Measurements from ENCODE around the gene DNASE1.

- TF ChIP-seq CTCF (IDR thresholded peaks at IDR 0.05) = no peak
- no peak for TF ChIP-seq SMAD3 (CRISPR knock-in tag; IDR thresholded peaks at IDR 0.05; ENCODE audit: borderline replicate concordance)
- TF ChIP-seq FOXJ3 (CRISPR knock-in tag; IDR thresholded peaks at IDR 0.05; ENCODE audit: borderline replicate concordance) = no peak
- no peak for TF ChIP-seq PRRX2 (CRISPR knock-in tag; IDR thresholded peaks at IDR 0.05)
- TF ChIP-seq ZNF263 (CRISPR knock-in tag; IDR thresholded peaks at IDR 0.05; ENCODE audit: low read depth) = no peak
- TF ChIP-seq NR1H2 (CRISPR knock-in tag; IDR thresholded peaks at IDR 0.05) = no peak
- TF ChIP-seq USF2 (CRISPR knock-in tag; IDR thresholded peaks at IDR 0.05) = no peak
- TF ChIP-seq ATF2 (CRISPR knock-in tag; IDR thresholded peaks at IDR 0.05; ENCODE audit: borderline replicate concordance, low read depth) = no peak
- TF ChIP-seq RELA (CRISPR knock-in tag; IDR thresholded peaks at IDR 0.05; ENCODE audit: borderline replicate concordance) = no peak
- no peak for TF ChIP-seq IRF2 (CRISPR knock-in tag; IDR thresholded peaks at IDR 0.05; ENCODE audit: borderline replicate concordance, low read depth)
- TF ChIP-seq NR3C1 (CRISPR knock-in tag; conservative IDR thresholded peaks at IDR 0.05; ENCODE audit: low read depth) = no peak
- no peak for TF ChIP-seq RORB (CRISPR knock-in tag; IDR thresholded peaks at IDR 0.05)
- no peak for TF ChIP-seq ATF6 (CRISPR knock-in tag; IDR thresholded peaks at IDR 0.05)
These were observed 11.3 kb upstream of the DNASE1 start for GRCh38 chr16:3643095-3643730.

Data from WTC11 (cell line).